Natural killer cell (primary cell): ENCODE measurements around the gene KIF20A. TPM values are rescaled to one million over a fixed set of nuclear protein-coding genes. Genes with fewer than 3 reads are reported as not detected.

Experiments used
- ATAC-seq, 3 donors: fragments of 150-1000 bp in 2 of 3; fragments of 200-7000 bp in 1 of 3; cut with Tn5 transposase; 1 replicate in 1 of 3; 2 replicates in 2 of 3; pipeline ENCODE4 v1.10.0; 2021; ENCODE audit warnings: mild to moderate bottlenecking in 2 of 3, moderate library complexity in 2 of 3
- DNase-seq, 2 donors: peaks; one replicate each; pipeline versions ENCODE4 v3.0.0 to v3.0.0-alpha.2; 2013 to 2021; ENCODE audit warnings: mixed read lengths in 1 of 2
- H3K27ac ChIP-seq: one replicate; pipeline ENCODE4 v1.5.1; 2013; ENCODE audit warnings: mild to moderate bottlenecking, low read length
- H3K27me3 ChIP-seq: one replicate; pipeline ENCODE4 v1.6.1; 2013; ENCODE audit warnings: low read length; ENCODE audit not compliant: control insufficient read depth, insufficient read depth
- H3K36me3 ChIP-seq: one replicate; pipeline ENCODE4 v1.6.1; 2013; ENCODE audit warnings: low read length; ENCODE audit not compliant: control insufficient read depth, insufficient read depth
- H3K4me1 ChIP-seq: one replicate; pipeline ENCODE4 v1.6.1; 2013; ENCODE audit warnings: low read length; ENCODE audit not compliant: control insufficient read depth, insufficient read depth
- H3K4me3 ChIP-seq: one replicate; pipeline ENCODE4 v1.5.1; 2013; ENCODE audit warnings: low read length
- H3K9me3 ChIP-seq: one replicate; pipeline ENCODE4 v1.6.1; 2013; ENCODE audit warnings: low read length; ENCODE audit not compliant: control insufficient read depth, insufficient read depth
- H3K27ac Mint-ChIP-seq, 2 donors: one replicate each; pipeline ENCODE4 v1.8.0; 2022; ENCODE audit warnings: mild to moderate bottlenecking in 2 of 2, mixed read lengths in 2 of 2, moderate library complexity in 1 of 2
- H3K27me3 Mint-ChIP-seq, 2 donors: one replicate each; pipeline ENCODE4 v1.8.0; 2022; ENCODE audit warnings: low read depth in 2 of 2, mixed read lengths in 2 of 2
- H3K36me3 Mint-ChIP-seq: one replicate; pipeline ENCODE4 v1.8.0; 2022; ENCODE audit warnings: mixed read lengths
- H3K4me1 Mint-ChIP-seq, 2 donors: one replicate each; pipeline ENCODE4 v1.8.0; 2022; ENCODE audit warnings: mixed read lengths in 2 of 2
- H3K4me3 Mint-ChIP-seq: one replicate; pipeline ENCODE4 v1.8.0; 2022; ENCODE audit warnings: mild to moderate bottlenecking, moderate library complexity, mixed read lengths
- H3K9me3 Mint-ChIP-seq, 2 donors: one replicate each; pipeline ENCODE4 v1.8.0; 2022; ENCODE audit warnings: mixed read lengths in 2 of 2
- WGBS: methylation state at CpG from one replicate; pipeline ENCODE4 v1.1.7; 2013; ENCODE audit warnings: missing lambda C conversion rate; ENCODE audit not compliant: insufficient coverage; 5-methylcytosine and 5-hydroxymethylcytosine counted together
- intact Hi-C: fragments of 100-400 bp; cut with micrococcal nuclease; formaldehyde crosslinking; loops from one replicate; pipeline ENCODE4 v1.14.2; 2022
- total RNA-seq, 4 donors: library from RNA; stranded (reverse); fragments of 120-200 nt in 1 of 4; gene quantifications; one replicate each; pipeline versions ENCODE4 v1.2.3 to v1.2.4, GENCODE V29; 2013 to 2022
- TF ChIP-seq, protein P1 (sequence below): fragments of 200-600 bp; IDR thresholded peaks from one replicate; pipeline ENCODE4 v1.8.0; 2022; ENCODE audit warnings: antibody characterized with exemption

The KIF20A gene
- total RNA-seq: 1 to 10 TPM in 1 of 3 donors, under 1 TPM in 2; 0.15 to 1.5 (median 0.61) TPM
- total RNA-seq (2013): 0.23 TPM

- peaks cover 0 to 1% of the 10 kb centered on the region in 2 donors for H3K4me1 Mint-ChIP-seq
- no peak within 1 kb of the TSS for H3K27ac Mint-ChIP-seq
- peaks cover 10% of the 10 kb centered on the region for H3K36me3 ChIP-seq
- no peaks in the 10 kb centered on the region for H3K9me3 Mint-ChIP-seq
- ATAC-seq (peak; percentile 93 to 96 (median 94)), DNase-seq (peak; percentile 85 to 94)
- H3K4me3 Mint-ChIP-seq: no peak within 1 kb of the TSS
- WGBS: under 1% methylated on average over 41 of the region's 41 CpGs
- no peaks in the 10 kb centered on the region for H3K27me3 Mint-ChIP-seq
- H3K27me3 ChIP-seq: no peaks in the 10 kb centered on the region
- intact Hi-C loops: loop anchor here (1.0 to 5.0 kb wide), 4 partner anchors 35 to 426 kb away; partner anchors contain the start of genes CDC23, HNRNPA0 and KDM3B
- H3K4me3 ChIP-seq: peak within 1 kb of the TSS; percentile 81
- peaks cover 18% of the 10 kb centered on the region for H3K4me1 ChIP-seq
- TF ChIP-seq, protein P1, sequence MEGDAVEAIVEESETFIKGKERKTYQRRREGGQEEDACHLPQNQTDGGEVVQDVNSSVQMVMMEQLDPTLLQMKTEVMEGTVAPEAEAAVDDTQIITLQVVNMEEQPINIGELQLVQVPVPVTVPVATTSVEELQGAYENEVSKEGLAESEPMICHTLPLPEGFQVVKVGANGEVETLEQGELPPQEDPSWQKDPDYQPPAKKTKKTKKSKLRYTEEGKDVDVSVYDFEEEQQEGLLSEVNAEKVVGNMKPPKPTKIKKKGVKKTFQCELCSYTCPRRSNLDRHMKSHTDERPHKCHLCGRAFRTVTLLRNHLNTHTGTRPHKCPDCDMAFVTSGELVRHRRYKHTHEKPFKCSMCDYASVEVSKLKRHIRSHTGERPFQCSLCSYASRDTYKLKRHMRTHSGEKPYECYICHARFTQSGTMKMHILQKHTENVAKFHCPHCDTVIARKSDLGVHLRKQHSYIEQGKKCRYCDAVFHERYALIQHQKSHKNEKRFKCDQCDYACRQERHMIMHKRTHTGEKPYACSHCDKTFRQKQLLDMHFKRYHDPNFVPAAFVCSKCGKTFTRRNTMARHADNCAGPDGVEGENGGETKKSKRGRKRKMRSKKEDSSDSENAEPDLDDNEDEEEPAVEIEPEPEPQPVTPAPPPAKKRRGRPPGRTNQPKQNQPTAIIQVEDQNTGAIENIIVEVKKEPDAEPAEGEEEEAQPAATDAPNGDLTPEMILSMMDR: no peak
- no peaks in the 10 kb centered on the region for H3K9me3 ChIP-seq
- peak within 1 kb of the TSS; percentile 48 for H3K27ac ChIP-seq
- H3K36me3 Mint-ChIP-seq: no peaks in the 10 kb centered on the region
These were observed at the start of gene KIF20A, which contains the start of gene BRD8 for GRCh38 chr5:138178516-138179276. Gene KIF20A (plus strand): TSS chr5:138179112. CDS start chr5:138179681, 569 bp downstream. Gene BRD8 (minus strand): TSS chr5:138178630. CDS start chr5:138178614, 16 bp downstream.

GRCh38 chr5:138129347-138129746 is 49.6 kb upstream of the KIF20A start:
- Histone ChIP-seq H3K36me3 (no peaks in the 10 kb centered on the region), H3K4me1 (peaks cover 4% of the 10 kb centered on the region), H3K27me3 (no peaks in the 10 kb centered on the region), H3K27ac (no peak overlapping the region), H3K9me3 (no peaks in the 10 kb centered on the region), H3K4me3 (no peak overlapping the region)
- Mint-ChIP-seq H3K4me3 (no peak overlapping the region), H3K4me1 (no peaks in the 10 kb centered on the region), H3K9me3 (no peaks in the 10 kb centered on the region), H3K27ac (no peak overlapping the region), H3K36me3 (no peaks in the 10 kb centered on the region), H3K27me3 (peaks cover 6% of the 10 kb centered on the region in 2 donors)
- intact Hi-C loops: no loop called here
- DNase-seq (no peak), ATAC-seq (no peak)
- WGBS: 90% methylated on average over 5 of the region's 6 CpGs
- TF ChIP-seq, protein P1: no peak

GRCh38 chr5:138132543-138132942 is 46.4 kb upstream of the KIF20A start:
- H3K4me3 Mint-ChIP-seq: peak overlapping the region; percentile 2
- Histone ChIP-seq H3K36me3 (no peaks in the 10 kb centered on the region), H3K9me3 (no peaks in the 10 kb centered on the region), H3K27ac (no peak overlapping the region), H3K4me1 (peaks cover 4% of the 10 kb centered on the region), H3K4me3 (no peak overlapping the region), H3K27me3 (no peaks in the 10 kb centered on the region)
- H3K4me1 Mint-ChIP-seq: no peaks in the 10 kb centered on the region
- intact Hi-C loops: loop anchor here (10.0 kb wide), 1 partner anchor 808 kb away; no protein-coding TSS in a partner anchor
- H3K9me3 Mint-ChIP-seq: no peaks in the 10 kb centered on the region
- no peak overlapping the region for H3K27ac Mint-ChIP-seq
- H3K27me3 Mint-ChIP-seq: peaks cover 10 to 15% of the 10 kb centered on the region in 2 donors
- 94% methylated on average over 6 of the region's 7 CpGs for WGBS
- H3K36me3 Mint-ChIP-seq: no peaks in the 10 kb centered on the region
- TF ChIP-seq, protein P1: no peak
- DNase-seq: no peak
- ATAC-seq: no peak
